SK-N-SH treated with all-trans-retinoic acid at 6 μM for 48 hours (cell line): ENCODE results near the gene NAP1L4.

Experiments
- ATAC-seq: fragments of 200-7000 bp; cut with Tn5 transposase; 3 replicates; pipeline ENCODE4 v1.9.1; 2020; ENCODE audit warnings: mild to moderate bottlenecking, moderate library complexity
- ARNTL ChIP-seq: fragments of 450-650 bp; formaldehyde crosslinking; IDR thresholded peaks from 2 replicates; pipeline ENCODE4 v1.5.0; 2020; ENCODE audit warnings: low read depth, mild to moderate bottlenecking, moderate library complexity, borderline replicate concordance
- BACH2 ChIP-seq: fragments of 250-450 bp; sonication (Bioruptor Pico); IDR thresholded peaks from 2 replicates; pipeline ENCODE4 v1.9.0; 2021; ENCODE audit warnings: mild to moderate bottlenecking, borderline replicate concordance
- CREB5 ChIP-seq: fragments of 250-450 bp; sonication (Bioruptor Pico); IDR thresholded peaks from 2 replicates; pipeline ENCODE4 v1.5.1; 2020; ENCODE audit warnings: low read depth, mild to moderate bottlenecking, moderate library complexity
- ESRRG ChIP-seq: fragments of 250-450 bp; sonication (Bioruptor Pico); IDR thresholded peaks from 2 replicates; pipeline ENCODE4 v1.6.1; 2021; ENCODE audit warnings: mild to moderate bottlenecking
- ISL1 ChIP-seq: fragments of 250-450 bp; sonication (Bioruptor Pico); IDR thresholded peaks from 2 replicates; pipeline ENCODE4 v2.1.2; 2022; ENCODE audit warnings: mild to moderate bottlenecking, moderate library complexity
- RARB ChIP-seq: fragments of 250-450 bp; sonication (Bioruptor Pico); IDR thresholded peaks from 2 replicates; pipeline ENCODE4 v1.8.0; 2021; ENCODE audit warnings: mild to moderate bottlenecking, moderate library complexity
- TCF4 ChIP-seq: fragments of 250-450 bp; sonication (Bioruptor Pico); IDR thresholded peaks from 2 replicates; pipeline ENCODE4 v1.8.0; 2021; ENCODE audit warnings: mild to moderate bottlenecking, moderate library complexity, borderline replicate concordance
- TOX ChIP-seq: fragments of 250-450 bp; sonication (Bioruptor Pico); IDR thresholded peaks from 2 replicates; pipeline ENCODE4 v1.8.0; 2021; ENCODE audit warnings: mild to moderate bottlenecking, moderate library complexity, borderline replicate concordance
- TSHZ2 ChIP-seq: fragments of 250-450 bp; sonication (Bioruptor Pico); IDR thresholded peaks from 2 replicates; pipeline ENCODE4 v1.5.0; 2020; ENCODE audit warnings: mild to moderate bottlenecking, moderate library complexity
- ZC3H10 ChIP-seq: fragments of 250-450 bp; sonication (Bioruptor Pico); IDR thresholded peaks from 2 replicates; pipeline ENCODE4 v1.5.1; 2021; ENCODE audit warnings: mild to moderate bottlenecking, moderate library complexity
- ZFP3 ChIP-seq: fragments of 250-450 bp; sonication (Bioruptor Pico); IDR thresholded peaks from 2 replicates; pipeline ENCODE4 v1.5.0; 2020; ENCODE audit warnings: mild to moderate bottlenecking, moderate library complexity
- ZFP30 ChIP-seq: fragments of 450-650 bp; formaldehyde crosslinking; IDR thresholded peaks from 2 replicates; pipeline ENCODE4 v1.5.0; 2022; ENCODE audit warnings: mild to moderate bottlenecking, moderate library complexity
- ZNF565 ChIP-seq: fragments of 450-650 bp; formaldehyde crosslinking; conservative IDR thresholded peaks from 2 replicates; pipeline ENCODE4 v1.5.0; 2020; ENCODE audit warnings: low read depth, mild to moderate bottlenecking, moderate library complexity
- ZNF70 ChIP-seq: fragments of 450-650 bp; formaldehyde crosslinking; IDR thresholded peaks from 2 replicates; pipeline ENCODE4 v1.5.0; 2020; ENCODE audit warnings: mild to moderate bottlenecking, moderate library complexity
- ZNF8 ChIP-seq: fragments of 450-650 bp; formaldehyde crosslinking; IDR thresholded peaks from 2 replicates; pipeline ENCODE4 v1.5.0; 2020; ENCODE audit warnings: mild to moderate bottlenecking, moderate library complexity
- TF ChIP-seq, protein P1 (sequence below): fragments of 250-450 bp; sonication (Bioruptor Pico); IDR thresholded peaks from 2 replicates; pipeline ENCODE4 v1.5.1; 2021; ENCODE audit warnings: mild to moderate bottlenecking, moderate library complexity
- TF ChIP-seq, protein P2 (sequence below): fragments of 250-450 bp; sonication (Bioruptor Pico); IDR thresholded peaks from 2 replicates; pipeline ENCODE4 v1.8.0; 2020; ENCODE audit warnings: mild to moderate bottlenecking, moderate library complexity, borderline replicate concordance
- TF ChIP-seq, protein P3 (sequence below): fragments of 250-450 bp; sonication (Bioruptor Pico); IDR thresholded peaks from 2 replicates; pipeline ENCODE4 v1.8.0; 2021; ENCODE audit warnings: low read depth, mild to moderate bottlenecking, moderate library complexity, borderline replicate concordance

The NAP1L4 gene

DNA sequence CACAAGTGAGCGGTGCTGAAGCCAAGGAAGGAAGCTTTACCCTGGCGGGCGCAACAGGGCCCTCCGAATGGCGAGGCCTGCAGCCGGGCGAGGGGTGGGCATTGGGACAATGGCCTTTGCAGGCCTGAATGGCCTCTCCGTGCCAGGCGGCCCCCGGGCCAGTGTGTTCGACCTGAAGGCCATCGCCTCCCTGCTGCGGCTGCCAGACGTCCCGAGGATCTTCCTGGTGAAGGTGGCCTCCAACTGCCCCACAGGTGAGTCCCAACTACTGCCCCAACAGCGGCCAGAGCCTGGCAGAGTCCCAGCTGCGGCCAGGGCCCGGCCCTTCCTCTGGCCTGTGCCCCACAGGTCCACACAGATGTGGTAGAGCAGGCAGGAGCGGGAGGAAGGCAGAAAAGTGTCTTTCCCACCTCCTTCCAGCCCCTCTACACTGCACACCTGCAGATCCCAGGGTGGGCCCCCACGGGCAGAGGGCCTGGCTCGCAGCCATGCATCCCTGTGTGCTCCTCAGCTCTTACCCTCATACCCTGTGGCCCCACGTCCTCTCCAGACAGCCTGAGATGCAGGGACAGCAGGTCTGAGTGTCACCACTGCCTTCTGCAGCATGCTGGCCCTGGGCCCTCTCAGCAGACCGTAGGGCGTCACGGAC is 74.2 kb downstream of the NAP1L4 start:
- no peak for ATAC-seq
- TF ChIP-seq, protein P1, sequence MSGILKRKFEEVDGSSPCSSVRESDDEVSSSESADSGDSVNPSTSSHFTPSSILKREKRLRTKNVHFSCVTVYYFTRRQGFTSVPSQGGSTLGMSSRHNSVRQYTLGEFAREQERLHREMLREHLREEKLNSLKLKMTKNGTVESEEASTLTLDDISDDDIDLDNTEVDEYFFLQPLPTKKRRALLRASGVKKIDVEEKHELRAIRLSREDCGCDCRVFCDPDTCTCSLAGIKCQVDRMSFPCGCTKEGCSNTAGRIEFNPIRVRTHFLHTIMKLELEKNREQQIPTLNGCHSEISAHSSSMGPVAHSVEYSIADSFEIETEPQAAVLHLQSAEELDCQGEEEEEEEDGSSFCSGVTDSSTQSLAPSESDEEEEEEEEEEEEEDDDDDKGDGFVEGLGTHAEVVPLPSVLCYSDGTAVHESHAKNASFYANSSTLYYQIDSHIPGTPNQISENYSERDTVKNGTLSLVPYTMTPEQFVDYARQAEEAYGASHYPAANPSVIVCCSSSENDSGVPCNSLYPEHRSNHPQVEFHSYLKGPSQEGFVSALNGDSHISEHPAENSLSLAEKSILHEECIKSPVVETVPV (CRISPR knock-in tag) = no peak

DNA sequence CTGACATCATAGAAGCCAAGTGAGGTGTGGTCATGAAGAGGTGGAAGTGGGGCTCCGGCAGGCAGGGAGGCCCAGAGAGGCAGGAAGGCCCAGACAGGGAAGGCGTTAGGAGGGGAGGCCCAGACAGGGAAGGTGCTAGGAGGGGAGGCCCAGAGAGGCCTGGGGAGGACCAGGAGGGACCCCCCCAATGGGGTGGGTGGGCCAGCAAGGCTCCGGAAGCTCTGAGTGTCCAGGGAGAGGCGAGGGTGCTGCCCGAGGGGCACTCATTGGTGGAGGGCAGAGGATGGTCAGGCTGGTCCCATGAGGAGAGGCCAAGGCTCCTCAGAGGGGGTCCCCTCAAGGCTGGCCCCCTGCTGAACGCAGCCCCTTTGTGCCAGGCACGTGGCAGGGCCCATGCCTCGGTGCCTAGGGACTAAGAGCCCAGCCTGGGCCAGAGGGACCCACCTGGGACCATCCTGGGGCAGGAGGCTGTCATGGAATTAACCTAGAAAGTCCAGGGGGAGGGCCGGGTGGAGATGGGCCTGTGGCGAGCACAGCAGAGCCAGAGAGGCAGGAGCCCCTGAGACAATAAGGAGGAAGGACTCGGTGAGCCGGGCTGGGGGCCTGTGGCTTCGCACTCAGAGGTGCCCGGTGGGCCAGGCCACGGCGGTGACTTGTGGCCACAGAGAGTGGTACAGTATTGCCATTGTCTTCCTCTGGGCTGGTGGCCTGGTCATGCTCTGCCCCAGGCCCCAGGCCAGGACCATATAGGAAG is 75.1 kb downstream of the NAP1L4 start:
- no peak for ATAC-seq
- TF ChIP-seq, protein P1 (CRISPR knock-in tag) = no peak
- no peak for TF ChIP-seq ZNF8 (CRISPR knock-in tag)
- TF ChIP-seq, protein P2, sequence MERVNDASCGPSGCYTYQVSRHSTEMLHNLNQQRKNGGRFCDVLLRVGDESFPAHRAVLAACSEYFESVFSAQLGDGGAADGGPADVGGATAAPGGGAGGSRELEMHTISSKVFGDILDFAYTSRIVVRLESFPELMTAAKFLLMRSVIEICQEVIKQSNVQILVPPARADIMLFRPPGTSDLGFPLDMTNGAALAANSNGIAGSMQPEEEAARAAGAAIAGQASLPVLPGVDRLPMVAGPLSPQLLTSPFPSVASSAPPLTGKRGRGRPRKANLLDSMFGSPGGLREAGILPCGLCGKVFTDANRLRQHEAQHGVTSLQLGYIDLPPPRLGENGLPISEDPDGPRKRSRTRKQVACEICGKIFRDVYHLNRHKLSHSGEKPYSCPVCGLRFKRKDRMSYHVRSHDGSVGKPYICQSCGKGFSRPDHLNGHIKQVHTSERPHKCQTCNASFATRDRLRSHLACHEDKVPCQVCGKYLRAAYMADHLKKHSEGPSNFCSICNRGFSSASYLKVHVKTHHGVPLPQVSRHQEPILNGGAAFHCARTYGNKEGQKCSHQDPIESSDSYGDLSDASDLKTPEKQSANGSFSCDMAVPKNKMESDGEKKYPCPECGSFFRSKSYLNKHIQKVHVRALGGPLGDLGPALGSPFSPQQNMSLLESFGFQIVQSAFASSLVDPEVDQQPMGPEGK (CRISPR knock-in tag) = no peak
- TF ChIP-seq, protein P3, sequence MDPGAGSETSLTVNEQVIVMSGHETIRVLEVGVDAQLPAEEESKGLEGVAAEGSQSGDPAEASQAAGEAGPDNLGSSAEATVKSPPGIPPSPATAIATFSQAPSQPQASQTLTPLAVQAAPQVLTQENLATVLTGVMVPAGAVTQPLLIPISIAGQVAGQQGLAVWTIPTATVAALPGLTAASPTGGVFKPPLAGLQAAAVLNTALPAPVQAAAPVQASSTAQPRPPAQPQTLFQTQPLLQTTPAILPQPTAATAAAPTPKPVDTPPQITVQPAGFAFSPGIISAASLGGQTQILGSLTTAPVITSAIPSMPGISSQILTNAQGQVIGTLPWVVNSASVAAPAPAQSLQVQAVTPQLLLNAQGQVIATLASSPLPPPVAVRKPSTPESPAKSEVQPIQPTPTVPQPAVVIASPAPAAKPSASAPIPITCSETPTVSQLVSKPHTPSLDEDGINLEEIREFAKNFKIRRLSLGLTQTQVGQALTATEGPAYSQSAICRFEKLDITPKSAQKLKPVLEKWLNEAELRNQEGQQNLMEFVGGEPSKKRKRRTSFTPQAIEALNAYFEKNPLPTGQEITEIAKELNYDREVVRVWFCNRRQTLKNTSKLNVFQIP (CRISPR knock-in tag) = no peak
- TF ChIP-seq ZFP3 (CRISPR knock-in tag) = no peak
- no peak for TF ChIP-seq BACH2 (CRISPR knock-in tag)
- TF ChIP-seq ZC3H10 (CRISPR knock-in tag) = no peak
- no peak for TF ChIP-seq TOX
- no peak for TF ChIP-seq TSHZ2
- TF ChIP-seq ZFP30 (CRISPR knock-in tag) = no peak
- no peak for TF ChIP-seq ESRRG
- TF ChIP-seq ARNTL (CRISPR knock-in tag) = no peak
- no peak for TF ChIP-seq ZNF565 (CRISPR knock-in tag)
- TF ChIP-seq RARB (CRISPR knock-in tag) = no peak
- TF ChIP-seq TCF4 (CRISPR knock-in tag) = no peak
- no peak for TF ChIP-seq ISL1 (CRISPR knock-in tag)
- no peak for TF ChIP-seq CREB5 (CRISPR knock-in tag)
- TF ChIP-seq ZNF70 = no peak
